GM12875 (cell line): ENCODE data around the gene PIK3C2G.

Experiments
- H3K4me3 ChIP-seq: one replicate; pipeline ENCODE4 v1.5.1; 2011; ENCODE audit warnings: low read depth, low read length, control low read depth
- TF ChIP-seq, protein P1 (sequence below): IDR thresholded peaks from 2 replicates; pipeline ENCODE4 v1.5.1; 2011; ENCODE audit warnings: low read depth, mild to moderate bottlenecking, control low read depth, inconsistent platforms, low read length, moderate library complexity, borderline replicate concordance; ENCODE audit not compliant: insufficient read depth

The PIK3C2G gene

GRCh38 chr12:18419311-18419710 is 158.0 kb downstream of the PIK3C2G start:
- no peak overlapping the region for H3K4me3 ChIP-seq
- TF ChIP-seq, protein P1, sequence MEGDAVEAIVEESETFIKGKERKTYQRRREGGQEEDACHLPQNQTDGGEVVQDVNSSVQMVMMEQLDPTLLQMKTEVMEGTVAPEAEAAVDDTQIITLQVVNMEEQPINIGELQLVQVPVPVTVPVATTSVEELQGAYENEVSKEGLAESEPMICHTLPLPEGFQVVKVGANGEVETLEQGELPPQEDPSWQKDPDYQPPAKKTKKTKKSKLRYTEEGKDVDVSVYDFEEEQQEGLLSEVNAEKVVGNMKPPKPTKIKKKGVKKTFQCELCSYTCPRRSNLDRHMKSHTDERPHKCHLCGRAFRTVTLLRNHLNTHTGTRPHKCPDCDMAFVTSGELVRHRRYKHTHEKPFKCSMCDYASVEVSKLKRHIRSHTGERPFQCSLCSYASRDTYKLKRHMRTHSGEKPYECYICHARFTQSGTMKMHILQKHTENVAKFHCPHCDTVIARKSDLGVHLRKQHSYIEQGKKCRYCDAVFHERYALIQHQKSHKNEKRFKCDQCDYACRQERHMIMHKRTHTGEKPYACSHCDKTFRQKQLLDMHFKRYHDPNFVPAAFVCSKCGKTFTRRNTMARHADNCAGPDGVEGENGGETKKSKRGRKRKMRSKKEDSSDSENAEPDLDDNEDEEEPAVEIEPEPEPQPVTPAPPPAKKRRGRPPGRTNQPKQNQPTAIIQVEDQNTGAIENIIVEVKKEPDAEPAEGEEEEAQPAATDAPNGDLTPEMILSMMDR = no peak

DNA sequence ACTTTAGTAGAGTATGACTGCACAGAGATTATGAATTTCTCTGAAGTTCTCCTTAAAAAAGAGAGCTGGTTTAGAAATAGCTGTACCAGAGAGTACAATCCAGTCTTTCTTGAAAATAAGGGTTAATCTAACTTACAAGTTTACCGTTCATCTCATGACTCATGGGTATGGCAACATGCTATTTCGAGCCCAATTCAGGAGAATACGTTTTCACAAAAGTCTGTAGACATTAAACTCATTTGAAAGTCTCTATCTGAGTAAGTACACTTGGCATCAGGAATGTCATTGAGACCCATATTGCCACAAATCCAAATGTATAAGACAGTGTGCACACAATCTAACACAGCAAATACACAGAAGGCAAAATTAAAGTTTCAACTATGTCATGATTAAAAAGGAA is 160.5 kb downstream of the PIK3C2G start:
- TF ChIP-seq, protein P1 = no peak
- H3K4me3 ChIP-seq = no peak overlapping the region

GRCh38 chr12:18422871-18423270 is 161.6 kb downstream of the PIK3C2G start:
- TF ChIP-seq, protein P1 = no peak
- H3K4me3 ChIP-seq = no peak overlapping the region

DNA sequence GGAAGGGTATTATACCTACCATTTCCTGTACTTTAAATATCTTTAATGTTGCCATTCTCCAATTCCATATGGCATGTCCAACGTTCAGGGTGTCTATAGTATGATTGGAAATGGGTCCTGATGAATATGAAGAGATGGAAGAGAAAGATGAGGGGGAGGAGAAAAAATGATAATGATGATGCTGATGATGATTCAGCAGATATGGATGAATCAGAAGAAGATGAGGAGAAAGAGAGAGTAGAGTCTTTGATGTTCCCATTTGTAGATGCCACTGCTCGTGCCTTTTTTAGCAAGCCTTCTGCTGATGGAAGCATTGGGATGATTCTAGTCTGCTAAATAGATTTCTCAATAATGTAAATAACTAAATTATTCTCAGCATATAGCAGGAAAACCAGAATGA is 163.5 kb downstream of the PIK3C2G start:
- no peak overlapping the region for H3K4me3 ChIP-seq
- TF ChIP-seq, protein P1 = no peak

DNA sequence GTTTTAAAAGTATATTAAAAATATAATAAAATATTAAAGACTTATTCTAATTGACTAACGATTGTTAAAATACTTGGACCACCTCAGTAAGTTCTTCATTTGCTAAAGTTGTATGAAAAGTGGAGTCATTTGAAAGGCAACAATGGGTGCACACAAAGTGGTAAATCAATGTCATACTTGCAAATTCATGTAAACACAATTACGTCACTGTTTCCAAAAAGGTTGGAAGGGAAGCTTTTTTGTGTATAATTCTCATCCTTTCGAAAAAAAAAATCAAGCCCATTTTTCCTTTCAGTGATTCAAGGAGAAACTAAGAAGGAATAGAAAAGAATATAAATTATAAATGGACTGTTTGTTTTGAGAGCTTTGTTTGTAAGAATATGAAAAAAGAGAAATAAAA is 166.2 kb downstream of the PIK3C2G start:
- TF ChIP-seq, protein P1 = no peak
- no peak overlapping the region for H3K4me3 ChIP-seq

DNA sequence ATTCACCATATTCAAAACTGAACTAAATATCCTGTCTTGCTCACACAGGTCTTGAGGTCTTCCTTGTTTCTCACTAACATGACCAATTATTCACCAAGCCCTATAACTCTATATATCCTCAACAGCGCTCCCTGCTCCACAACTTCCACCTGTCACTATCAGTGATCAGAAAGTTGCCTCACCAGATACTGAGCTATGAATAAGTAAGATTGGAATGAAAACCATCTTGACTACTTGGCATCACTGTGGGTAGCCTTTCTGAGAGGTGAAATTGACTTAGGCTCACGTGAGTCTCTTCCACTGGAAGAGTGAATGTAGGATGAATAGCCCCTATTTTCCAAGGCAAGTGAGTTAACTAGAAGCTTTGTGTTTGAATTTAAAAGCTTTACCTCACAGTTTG is 167.1 kb downstream of the PIK3C2G start:
- TF ChIP-seq, protein P1 = no peak

DNA sequence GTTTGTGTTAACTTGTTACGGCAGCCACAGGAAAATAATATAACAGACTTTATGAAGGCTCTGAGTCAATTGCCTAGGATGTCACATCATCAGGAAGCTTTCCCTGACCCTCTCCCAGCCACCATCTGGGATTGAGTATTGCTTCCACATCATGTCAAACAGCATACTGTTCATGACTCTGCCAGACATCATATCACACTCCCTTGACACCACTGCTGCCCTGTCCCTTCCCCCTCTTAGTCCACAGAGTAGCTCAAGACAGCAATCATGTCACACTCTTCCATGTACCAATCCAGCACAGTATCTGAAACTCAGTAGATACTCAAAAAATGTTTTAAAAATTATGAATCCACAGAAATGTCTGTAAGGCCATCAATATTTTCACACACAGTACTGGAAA is 168.0 kb downstream of the PIK3C2G start:
- no peak overlapping the region for H3K4me3 ChIP-seq
- TF ChIP-seq, protein P1 = no peak

More for the DNA sequence above, 167.1 kb downstream of the PIK3C2G start:
- no peak overlapping the region for H3K4me3 ChIP-seq
